ENCODE data around the gene CRB2.

- TF ChIP-seq CTCF (IDR thresholded peaks at IDR 0.05) (no peak), POLR2AphosphoS5 (IDR thresholded peaks at IDR 0.05; ENCODE audit: insufficient read depth in 1 of 2, low read depth in 1 of 2) (no peak)
These were observed 55.2 kb downstream of the CRB2 start for GRCh38 chr9:123411191-123411590.
